HG02798 (cell line): Measurements from ENCODE around the gene MANSC1.
"Not testable (repeated sequence)": the region's sequence is repeated elsewhere in the genome, so short reads cannot be mapped to it uniquely, and the experiment has no call there.

Experiments
- ATAC-seq: cut with Tn5 transposase; IDR thresholded peaks from one replicate; pipeline ENCODE4 v1.9.1; 2021; ENCODE audit warnings: mild to moderate bottlenecking; ENCODE audit not compliant: unreplicated experiment, poor library complexity

MANSC1 gene

DNA sequence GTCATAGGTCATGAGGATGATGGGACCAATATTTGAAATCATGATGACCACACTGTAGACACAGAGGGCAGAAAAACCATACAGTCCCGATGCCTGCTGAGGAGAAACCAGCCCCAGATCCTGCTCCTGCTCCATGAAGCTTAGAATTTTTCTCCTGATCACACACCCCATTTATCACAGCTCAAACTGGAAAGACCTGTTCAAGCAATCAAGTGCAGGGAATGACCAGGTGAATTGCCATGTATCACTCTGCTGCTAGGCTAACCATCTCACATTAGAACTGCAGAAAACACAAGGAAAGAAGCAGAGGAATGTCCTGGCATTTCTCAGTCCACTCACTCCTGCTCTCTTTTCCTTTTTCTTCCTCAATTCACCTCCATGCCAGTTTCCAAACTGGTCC, 18.1 kb downstream of the MANSC1 start:
- no peak for ATAC-seq

DNA sequence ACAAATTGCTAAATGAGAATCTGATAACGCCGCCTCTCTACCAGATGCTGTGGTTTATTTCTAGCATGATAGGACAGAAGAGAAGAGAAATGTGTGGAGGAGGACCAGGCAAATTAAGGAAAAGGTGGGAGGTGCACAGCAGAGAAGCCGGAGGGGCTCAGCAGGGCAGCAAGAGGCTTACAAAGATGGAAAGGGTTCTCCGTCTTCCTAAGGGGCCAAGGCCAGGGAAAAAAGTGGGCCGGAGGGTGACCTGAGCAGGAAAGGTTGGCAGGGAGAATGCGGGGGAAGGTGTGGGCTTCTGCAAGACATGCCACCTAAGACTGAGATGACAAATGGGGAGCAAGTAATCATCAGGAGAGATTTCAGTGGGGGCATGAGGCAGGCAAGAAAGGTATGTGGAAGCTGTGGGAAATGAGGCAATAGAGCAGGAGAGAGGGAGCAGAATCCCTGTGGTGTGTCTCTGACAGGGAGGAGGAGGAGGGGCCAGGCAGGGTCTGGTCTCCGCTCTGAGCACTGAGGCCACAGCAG, 18.7 kb downstream of the MANSC1 start:
- ATAC-seq = no peak

- no peak for ATAC-seq
Measured at GRCh38 chr12:12327802-12328201, 22.2 kb downstream of the MANSC1 start.

DNA sequence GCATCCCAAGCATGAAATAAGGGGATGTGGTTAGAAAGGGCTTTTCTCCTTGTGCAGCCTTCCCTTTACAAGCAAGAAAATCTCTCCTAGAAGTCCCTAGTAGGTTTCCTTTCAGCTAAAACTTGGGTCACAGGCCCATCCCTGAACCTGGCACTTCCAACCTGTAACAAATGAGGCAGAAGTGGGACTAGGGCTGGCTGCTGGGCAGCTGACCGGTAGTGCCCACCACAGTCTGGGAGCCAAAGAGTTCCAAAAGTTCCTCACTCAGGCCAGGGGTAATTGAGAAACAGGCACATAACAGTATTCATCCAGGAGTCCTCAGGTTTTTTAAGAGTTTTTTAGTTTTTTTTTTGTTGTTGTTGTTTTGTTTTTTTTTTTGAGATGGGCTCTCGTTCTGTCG, 23.8 kb downstream of the MANSC1 start:
- no peak for ATAC-seq

DNA sequence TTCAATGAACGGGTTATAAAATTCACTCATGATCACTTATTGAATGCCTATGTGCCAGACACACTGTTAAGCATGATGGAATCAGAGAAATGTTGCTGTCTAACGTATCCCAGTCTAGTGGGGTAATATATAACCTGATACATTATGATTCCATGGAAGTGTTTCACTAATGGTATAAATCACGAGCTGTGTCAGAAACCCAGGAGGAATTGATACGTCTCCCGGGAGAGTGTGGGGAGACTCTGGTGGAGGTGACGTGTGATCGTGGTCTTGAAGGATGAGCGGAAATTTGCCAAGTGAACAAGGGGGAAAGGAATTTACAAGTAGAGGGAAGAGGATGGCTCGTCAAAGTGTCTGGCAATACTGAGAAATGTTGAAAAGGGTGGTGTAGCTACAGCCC, 26.5 kb downstream of the MANSC1 start:
- ATAC-seq = no peak

- no peak for ATAC-seq
Measured at GRCh38 chr12:12323118-12323517, 26.9 kb downstream of the MANSC1 start.

DNA sequence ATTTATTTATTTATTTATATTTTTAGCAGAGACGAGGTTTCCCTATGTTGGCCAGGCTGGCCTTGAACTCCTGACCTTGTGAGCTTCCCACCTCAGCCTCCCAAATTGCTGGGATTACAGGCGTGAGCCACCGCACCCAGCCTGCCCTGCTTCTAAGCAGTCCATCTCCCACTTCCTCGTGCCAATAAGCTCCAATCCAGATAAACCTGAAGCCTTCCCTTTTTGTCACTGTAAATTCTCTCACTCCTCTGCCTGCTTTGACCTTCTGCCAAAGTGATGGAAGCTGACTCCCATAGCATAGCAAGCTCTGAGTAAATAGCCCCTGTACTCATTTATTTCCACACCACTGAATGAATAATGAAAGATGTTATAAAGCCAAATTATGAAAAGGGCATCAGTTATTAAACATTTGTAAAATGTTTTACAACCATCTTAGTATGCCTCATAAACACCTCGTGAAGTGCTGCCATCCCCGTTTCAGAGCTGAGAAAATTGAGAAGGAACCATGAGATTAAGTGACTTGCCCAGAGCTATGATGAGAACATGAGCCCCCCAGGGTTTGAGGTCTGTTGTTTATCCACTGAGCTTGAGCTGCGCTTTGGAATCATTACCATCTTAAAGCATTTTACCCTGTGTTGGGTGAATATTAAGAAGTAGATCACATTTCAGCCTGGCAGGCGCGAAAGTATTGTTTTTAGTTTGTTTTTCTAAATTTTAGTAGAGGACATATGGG, 30.4 kb downstream of the MANSC1 start:
- ATAC-seq = no peak

DNA sequence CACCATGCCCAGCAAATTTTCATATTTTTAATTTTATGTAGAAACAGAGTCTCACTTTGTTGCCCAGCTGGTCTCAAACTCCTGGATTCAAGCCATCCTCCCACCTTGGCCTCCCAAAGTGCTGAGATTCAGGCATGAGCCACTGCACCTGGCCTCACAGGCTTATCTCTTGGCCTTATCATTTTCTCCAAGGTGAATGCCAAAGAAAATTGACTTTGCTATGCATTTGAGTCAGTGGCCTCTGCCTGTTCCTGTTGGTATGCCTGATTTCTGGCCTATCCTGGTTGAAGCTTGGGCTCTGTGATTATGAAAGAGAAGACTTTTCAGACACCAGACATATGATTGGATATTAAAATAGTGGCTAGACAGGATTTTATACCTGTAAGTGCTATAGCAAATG, 34.2 kb downstream of the MANSC1 start:
- ATAC-seq = no peak

- not testable (repeated sequence) for ATAC-seq
Measured at GRCh38 chr12:12310695-12311094, 39.3 kb downstream of the MANSC1 start.

GRCh38 chr12:12305568-12306300, 44.3 kb downstream of the MANSC1 start:
- ATAC-seq = no peak

GRCh38 chr12:12302976-12303375, 47.1 kb downstream of the MANSC1 start:
- no peak for ATAC-seq

GRCh38 chr12:12301122-12301521, 48.9 kb downstream of the MANSC1 start:
- no peak for ATAC-seq

DNA sequence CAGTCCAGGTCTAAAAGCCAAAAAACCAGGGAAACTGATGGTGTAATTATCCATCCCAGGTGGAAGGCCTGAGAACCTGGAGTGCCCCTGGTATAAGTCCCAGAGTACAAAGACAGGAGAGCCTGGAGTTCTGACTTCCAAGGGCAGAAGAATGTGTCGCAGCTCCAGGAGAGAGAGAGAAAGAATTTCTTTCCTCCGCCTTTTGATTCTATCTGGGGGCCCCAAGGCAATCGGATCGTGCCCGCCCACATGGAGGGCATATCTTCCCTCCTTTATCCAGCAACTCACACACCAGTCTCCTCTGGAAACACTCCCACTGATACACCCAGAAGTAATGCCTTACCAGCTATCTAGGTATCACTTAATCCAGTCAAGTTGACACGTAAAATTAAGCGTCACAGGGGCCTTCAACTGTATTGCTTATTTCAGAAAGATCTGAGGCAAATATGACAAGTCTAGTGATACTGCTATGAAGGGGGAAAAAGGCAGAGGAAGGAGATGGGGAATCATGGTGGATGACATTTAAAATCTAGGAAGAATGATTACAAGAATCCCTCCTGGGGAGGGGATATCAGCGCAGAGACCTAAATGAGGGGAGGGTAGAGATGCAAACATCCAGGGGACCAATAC, 52.7 kb downstream of the MANSC1 start:
- no peak for ATAC-seq

GRCh38 chr12:12294215-12295005, 55.6 kb downstream of the MANSC1 start:
- no peak for ATAC-seq

DNA sequence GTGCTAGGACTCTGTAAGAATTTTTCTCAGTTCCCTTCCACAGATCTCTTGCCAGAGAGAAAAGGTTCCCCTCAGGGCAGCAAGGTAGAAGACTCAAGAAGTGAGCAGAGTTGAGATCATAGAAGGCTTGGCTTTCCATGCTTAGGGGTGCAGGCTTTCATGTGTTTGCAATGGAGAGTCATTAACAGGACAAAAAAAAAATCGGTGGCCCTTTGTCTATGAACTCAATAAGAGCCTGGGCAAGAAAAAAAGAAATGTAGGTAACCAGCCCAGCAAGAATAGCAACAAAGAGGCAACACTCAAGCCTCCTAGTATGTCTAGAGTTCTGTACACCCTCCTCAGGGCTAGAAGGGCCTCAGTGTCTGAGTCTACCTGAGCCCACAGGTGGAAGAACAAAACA, 59.8 kb downstream of the MANSC1 start:
- no peak for ATAC-seq

- no peak for ATAC-seq
Measured at GRCh38 chr12:12286441-12286840, 63.6 kb downstream of the MANSC1 start.

GRCh38 chr12:12282761-12283425, 67.1 kb downstream of the MANSC1 start:
- ATAC-seq = no peak

GRCh38 chr12:12282202-12282601, 67.8 kb downstream of the MANSC1 start:
- ATAC-seq = no peak

- ATAC-seq = no peak
Measured at GRCh38 chr12:12281134-12281533, 68.9 kb downstream of the MANSC1 start.

- ATAC-seq = no peak
Measured at GRCh38 chr12:12278899-12279298, 71.1 kb downstream of the MANSC1 start.
